COLO668 (cell line): ENCODE results near the gene RGL2.
"Not testable (repeated sequence)": the region's sequence is repeated elsewhere in the genome, so short reads cannot be mapped to it uniquely, and the experiment has no call there.

ENCODE experiments used
- DNase-seq: peaks from one replicate; lab custom pipeline; 2025; ENCODE audit not compliant: unreplicated experiment; lab: John Stamatoyannopoulos, UW

RGL2 gene

DNA sequence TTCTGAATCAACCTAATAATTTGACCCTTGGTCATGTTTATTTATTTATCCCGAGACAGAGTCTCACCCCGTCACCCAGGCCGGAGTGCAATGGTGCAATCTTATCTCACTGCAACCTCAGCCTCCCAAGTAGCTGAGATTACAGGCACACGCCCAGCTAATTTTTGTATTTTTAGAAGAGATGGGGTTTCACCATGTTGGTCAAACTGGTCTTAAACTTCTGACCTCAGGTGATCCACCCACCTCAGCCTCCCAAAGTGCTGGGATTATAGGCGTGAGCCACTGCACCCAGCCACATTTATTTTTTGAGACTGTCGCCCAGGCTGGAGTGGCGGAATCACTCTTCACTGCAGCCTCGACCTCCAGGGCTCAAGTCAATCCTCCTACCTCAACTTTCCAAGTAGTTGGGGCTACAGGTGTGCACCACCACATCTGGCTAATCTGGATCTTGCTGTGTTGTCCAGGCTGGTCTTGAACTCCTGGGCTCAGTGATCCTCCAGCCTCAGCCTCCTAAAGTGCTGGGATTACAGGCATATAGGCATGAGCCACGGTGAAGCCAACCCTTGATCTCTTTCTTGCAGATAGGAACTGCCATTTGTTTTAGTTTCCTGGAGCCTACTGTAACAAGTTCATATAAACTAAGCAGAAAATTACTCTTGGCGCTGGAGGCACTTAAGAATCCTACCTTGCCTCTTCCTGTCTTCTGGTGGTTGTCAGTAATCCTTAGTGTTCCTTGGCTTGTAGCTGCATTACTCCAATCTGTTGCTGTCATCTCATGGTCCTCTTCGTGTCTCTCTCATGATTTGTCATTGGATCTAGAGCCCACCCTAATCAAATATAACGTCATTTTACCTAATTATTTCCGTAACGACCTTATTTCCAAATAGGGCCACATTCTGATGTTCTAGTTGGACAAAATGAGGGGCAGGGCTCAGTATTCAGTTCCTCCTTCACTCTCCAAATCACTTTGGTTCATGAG lies 24.5 kb downstream of the RGL2 start:
- no peak for DNase-seq

DNA sequence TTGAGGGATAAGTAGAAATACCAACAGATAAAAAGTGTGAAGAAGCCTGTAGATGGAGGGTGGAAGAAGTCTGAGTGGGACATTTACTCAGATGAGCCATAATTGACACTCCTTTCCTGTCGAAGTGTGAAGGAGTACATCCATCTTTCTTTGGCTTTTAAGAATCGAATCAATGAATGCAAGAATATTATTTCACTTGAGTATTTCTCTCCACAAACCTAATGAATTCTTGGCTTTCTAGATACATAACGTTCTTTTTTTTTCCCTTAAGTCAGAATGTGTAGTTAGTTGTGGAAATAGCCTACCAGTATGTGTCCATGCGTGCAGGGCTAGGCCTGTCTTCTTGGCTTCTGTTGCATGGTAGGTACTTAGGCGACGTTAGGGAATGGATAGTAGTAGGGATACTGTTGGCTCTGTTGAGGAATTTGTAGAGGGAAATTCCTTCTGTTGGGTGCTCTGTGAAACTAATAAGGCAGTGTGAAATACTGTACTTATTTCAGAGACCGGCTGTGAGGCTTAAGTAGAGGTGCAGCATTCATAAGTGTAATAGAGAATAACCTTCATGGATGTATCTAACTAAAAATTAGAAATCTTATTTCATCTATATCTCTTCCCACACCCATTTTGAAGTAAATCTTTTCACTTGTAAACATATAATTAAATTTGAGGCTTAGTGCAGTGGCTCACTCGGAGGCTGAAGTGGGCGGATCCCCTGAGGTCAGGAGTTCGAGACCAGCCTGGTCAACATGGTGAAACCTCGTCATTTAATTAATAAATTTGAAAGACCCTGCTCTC lies 25.4 kb downstream of the RGL2 start:
- DNase-seq = no peak

DNA sequence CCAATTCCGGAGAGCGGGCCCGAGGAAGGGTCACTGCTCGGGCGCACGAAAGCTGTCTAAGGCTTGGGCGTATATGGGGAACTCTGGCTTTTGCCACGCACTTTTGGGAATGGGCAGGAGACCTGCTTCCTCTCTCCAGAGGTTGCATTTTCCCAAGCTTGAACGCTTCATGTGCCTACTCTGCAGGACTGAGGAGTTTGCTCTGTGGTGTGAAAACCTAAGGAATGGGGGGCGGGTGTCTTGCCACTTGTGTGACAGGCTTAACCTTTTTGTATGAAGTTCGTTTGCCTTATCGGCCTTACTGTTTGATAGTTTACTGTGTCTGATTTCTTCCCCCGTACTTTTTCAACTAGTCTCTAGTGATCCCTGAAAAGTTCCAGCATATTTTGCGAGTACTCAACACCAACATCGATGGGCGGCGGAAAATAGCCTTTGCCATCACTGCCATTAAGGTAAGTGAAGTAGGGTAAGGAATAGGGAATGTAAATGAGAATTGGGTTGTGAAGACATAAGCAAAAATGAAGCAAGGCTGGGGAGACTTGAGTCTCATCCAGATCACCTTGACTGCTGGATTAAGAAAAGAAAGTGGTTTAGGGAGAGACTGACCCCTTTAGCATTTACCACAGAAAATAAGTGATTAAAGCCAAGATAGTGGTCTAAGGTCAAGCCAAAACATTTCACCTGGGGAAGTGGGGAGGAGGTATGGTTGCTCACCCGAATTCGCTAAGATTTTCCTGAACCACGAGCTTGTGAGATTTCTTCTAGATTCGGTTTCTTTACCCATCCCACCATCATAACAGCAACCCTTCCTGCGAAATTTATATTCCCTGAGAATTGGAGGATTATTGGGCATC lies 26.2 kb downstream of the RGL2 start:
- no peak for DNase-seq

DNA sequence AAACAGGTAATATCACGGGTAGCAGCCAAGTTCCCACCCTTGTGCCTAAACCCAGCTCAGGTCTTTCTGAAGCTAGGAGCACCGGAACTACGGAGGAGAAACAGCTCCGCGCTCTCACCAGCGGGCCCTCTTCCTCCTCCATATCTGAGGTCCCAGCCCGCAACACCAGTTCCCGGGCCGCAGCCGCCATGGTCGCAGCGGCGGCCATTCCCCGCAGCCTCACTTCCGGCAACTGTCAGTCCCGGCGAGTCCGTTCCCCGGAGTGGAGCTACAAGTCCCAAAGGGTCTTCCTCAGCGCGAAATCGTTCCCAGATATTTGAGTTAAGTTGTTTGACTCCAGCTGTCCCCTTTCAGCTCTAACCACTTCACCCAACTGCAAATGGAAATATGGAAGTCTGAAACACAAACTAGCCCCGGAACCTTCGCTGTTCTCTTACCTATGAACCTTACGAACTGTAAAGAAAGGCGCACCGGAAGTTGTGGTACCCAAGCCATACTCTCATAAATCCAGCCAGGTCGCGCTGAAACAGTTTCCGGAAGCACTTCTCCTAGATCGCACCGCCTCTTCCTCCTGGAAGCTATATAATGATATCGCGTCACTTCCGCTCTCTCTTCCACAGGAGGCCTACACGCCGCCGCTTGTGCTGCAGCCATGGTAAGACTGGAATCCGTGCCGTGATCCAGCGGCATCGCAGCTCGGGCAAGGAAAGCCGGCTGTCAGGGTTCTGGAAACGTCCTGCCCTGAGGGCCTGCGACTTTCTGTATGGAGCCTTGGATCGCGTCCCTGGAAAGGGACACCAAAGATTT lies 27.1 kb downstream of the RGL2 start, which contains the start of the genes RPS18 and VPS52:
Gene RPS18 (plus strand): TSS at position 608 of the 807 bp plus-strand sequence. CDS start 45 bp downstream, at position 653.
Gene VPS52 (minus strand): TSS at position 409 of the 807 bp plus-strand sequence. CDS start 201 bp downstream, at position 208.
- peak; percentile 87 for DNase-seq

DNA sequence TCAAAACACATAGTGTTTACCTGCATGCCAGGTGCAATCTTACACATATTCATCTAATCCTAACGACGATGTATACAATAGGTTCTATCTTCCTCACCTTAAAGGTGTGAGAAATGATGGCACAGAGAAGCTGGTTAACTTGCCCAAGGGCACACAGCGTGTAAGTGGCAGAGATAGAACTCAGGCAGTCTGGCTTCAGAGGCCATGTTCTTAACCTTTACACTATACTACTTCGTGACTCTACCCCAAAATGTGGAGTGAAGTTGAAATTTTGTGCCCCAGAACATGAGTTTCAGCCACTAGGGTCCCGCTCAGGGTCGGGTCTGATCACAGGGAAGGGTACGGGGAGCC lies 27.6 kb downstream of the RGL2 start:
- DNase-seq = peak; percentile 25

DNA sequence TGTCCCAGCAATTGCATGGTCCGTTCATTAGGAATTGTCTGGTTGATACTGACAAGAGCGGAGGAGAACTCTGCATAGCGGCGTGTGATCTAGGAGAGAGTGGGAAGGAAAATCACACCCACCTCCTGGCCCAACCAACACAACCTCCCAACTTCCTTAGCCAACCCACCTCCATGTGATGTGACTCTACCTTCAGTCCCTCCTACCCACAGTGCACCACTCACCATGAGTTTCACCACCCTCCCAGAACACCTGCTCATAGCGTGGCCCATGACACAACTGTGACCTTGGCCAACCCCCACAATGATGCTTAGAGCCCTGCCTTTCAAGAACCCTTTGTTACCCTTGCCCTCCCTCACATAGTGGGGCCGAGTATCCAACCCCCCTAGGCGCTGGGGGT lies 34.7 kb downstream of the RGL2 start:
- no peak for DNase-seq

DNA sequence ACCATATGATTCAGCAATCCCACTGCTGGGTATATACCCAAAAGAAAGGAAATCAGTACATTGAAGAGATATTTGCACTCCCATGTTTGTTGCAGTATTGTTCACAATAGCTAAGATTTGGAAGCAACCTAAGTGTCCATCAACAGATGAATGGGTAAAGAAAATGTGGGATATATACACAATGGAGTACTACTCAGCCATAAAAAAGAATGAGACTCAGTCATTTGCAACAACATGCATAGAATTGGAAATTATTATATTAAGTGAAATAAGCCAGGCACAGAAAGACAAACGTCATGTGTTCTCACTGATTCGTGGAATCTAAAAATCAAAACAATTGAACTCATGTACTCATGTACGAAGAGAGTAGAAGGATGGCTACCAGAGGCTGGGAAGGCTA lies 36.3 kb downstream of the RGL2 start:
- DNase-seq = not testable (repeated sequence)

DNA sequence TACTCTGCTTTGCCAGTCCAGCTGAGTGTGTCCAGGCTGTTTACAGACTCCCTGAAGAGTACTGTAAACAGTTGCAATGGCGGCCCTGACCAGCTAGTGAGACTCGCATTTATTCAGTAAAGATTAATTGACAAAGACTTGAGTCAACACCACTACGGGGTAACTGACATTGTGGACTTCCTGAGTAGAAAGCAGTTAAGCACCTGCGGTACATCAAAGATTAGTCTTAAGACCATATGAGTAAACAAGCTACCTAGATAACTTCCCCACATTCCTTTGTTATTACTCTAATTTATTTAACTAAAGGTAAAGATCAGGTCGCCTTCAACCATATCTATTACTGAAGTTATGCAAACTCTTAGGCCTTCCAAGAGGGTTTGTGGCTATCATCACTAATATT lies 39.7 kb downstream of the RGL2 start:
- DNase-seq = no peak

DNA sequence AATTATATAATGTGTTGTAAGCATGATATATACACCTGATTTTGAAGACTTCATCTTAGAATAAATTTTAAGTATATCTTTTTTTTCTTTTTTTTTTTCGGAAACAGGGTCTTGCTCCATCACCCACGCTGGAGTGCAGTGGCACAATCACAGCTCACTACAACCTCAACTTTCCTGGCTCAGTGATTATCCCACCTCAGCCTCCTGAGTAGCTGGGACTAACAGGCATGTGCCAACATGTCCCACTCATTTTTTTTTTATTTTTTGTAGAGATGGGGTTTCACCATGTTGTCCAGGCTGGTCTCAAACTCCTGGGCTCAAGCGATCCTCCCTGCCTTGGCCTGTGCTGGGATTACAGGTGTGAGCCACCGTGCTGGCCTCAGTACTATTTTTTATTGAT lies 44.2 kb downstream of the RGL2 start:
- no peak for DNase-seq

DNA sequence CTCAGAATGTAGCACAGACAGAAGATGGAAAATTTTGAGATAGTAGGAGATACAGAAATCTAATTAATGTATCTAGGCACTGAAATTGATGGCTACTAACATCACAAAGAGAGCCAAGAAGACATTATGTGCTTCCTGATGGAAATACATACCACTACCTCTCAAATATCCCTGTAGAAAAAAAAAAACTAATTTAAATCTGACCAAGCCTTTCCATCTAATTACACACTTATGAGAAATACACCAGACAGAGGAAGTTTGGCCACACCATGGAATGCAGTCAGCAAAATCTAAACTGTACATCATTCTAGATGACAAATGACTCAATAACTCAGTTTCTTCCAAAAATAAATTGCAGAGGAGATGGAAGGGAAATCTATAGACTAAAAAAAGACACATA lies 46.0 kb downstream of the RGL2 start:
- no peak for DNase-seq

DNA sequence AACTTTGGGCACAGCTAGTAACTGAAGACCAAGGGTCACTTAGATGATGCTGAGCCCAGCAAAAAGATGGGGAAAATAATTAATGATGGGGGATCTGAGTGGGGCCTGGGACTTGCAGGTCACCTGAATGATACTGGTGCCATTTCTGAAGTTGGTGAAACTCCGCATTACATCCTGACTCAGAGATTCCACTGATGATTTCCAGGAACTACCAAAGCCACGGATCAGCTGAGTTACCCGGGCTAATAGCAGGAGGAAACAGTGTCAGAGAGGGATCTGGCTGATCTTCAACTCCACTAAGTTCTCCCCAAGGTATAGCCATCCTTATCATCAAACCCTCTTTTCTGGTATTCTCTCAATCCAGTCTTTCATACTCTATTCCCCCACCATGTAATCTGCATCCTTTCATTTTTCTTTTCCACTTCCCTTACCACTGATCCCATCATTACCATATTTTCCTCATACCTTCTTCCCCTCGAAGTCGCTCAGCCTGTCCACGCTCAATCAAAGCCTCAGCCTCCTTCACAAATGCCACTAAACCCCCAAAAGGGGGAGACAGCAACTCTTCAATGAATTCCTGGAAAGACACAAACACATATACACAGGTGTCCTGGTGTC lies 47.2 kb downstream of the RGL2 start:
- no peak for DNase-seq

DNA sequence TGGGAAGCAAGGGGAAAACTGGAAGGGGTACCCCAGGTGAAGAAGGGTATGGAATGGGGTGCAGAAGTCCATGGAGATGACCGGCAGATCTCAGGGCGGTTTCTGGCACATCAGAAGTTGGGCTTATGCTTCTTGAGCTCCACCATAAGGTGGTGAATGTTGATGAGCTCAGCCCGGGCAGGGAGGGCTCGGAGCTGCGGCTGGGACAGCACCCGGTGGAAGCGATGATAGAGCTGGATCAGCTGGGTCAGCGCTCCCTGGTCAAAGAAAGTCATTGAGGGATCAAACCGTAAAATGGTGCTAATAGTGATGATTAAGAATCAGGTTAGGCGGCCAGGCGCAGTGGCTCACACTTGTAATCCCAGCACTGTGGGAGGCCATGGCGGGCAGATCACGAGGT lies 48.0 kb downstream of the RGL2 start:
- DNase-seq = no peak

DNA sequence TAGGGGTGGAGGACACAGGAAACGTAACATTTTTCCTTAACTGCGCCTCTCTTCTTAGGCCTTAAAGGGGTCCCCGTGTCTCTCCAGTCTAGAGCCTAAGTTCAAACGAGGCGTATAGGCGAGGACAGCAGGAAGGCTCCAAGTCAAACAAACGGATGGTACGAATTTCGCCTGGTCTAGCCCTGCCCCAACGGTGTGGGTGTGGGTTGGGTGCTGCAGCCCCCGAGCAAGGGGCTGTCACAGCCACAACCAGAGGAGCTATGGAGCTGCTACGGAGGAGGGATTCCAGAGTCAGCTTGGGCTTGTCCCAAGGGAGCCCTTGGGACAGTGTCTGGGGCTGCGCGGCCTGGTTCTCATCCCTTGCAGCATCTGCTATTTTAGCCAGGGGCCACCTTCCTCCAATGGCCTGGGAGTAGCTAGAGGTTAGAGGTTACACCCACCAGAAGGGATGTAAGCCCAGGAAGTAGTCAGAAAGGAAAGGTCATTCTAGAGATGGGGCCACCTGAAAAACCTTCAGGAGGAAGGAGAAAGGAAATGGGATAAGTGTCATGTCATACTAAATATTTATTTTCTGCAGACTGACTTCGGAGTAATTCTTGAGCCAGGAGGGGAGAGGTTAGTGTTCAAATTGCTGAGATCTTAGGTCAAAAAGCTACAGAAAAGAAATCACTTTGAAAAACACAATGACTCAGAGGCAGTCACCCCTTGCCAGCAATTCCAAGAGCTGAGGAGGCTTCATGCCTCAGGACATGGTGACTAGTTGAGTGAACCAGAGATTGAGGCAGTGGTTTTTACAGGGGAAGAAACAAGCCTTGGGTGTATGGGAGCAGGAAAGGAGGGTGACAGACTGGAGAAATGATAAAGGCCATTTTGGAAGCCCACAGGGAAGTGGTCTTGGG lies 48.8 kb downstream of the RGL2 start:
- DNase-seq = no peak

DNA sequence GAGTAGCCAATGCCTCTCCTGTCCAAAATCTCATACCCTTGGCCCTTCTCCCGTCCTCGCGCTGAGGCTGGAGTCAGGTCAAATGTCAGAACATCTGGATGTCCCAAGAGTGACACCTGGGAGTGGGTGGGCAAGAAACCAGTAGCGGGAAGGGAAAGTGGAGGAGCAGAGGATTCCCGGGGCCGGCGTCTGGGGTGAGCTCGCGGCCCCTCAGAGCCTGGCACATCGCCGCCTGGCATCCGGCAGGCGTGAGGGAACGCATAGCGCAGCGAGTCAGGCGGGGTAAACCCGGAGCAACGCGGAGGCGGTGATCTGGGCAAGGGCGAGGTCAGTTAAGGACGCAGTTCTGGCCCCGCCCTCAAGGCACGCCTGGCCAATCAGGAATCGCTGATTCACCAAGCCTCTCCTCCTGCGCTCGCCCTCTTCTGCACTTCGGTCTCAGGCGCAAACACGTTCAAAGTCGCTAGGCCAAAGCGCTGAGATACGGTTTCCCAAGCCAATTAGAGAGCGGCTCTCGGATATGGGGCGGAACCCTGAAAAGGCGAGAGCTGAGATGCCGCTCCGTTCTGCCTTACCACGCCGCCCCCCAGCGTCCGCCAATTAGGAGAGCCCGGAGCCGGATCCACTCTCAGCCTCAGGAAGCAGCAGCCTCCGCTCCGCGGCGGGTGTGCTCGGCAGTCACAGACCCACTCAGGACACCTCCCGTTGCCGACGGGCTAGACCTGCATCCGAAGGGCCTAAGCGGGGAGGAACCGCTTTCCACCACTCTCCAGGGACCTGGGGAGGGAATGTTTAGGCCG lies 49.6 kb downstream of the RGL2 start:
- DNase-seq = peak; percentile 91

DNA sequence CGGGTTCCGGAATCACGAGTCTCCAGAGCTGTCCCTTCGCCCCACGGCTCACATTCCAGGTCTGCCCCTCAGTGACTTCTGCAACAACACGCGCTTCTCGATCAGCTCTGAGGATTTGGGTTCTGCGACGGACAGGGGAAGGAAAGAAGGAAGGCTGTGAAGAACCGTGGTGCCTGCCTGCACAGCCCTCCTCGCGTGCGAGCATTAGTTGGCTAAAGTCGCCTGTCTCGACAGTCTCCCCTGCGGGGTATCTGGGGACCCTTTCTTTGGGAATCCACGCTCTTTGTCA lies 50.2 kb downstream of the RGL2 start:
- DNase-seq = no peak

DNA sequence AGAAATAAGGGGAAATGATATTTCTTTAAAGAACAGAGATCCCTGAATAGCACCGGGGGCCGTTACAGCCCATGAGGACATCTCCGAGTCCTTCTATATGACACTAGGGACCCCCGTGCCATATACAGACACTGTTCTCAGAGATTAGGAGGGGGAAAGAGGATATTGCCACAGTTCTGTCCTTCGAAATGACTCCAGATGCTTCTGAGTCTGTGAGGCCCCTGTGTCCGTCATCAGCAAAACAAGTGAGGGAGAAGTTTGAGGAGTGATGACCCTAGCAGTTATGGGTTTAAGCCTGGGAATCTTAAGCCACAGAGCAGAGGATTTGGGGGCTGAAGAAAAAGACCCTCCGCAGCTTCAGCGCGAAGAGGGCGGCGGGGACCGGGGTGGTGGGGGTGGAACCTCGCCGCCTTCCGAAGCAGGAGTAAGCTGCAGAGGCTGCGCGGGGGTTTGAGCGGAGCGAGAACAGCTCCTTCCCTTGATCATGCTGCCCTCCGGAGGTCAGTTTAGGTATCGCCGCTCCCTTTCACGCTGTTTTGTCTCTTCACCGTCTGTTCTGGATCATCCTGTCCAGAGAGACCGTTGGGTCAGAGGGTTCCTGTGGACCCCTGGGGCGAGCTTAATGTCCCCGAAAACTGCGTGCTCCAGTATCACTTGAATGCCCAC lies 50.6 kb downstream of the RGL2 start:
- peak; percentile 78 for DNase-seq

DNA sequence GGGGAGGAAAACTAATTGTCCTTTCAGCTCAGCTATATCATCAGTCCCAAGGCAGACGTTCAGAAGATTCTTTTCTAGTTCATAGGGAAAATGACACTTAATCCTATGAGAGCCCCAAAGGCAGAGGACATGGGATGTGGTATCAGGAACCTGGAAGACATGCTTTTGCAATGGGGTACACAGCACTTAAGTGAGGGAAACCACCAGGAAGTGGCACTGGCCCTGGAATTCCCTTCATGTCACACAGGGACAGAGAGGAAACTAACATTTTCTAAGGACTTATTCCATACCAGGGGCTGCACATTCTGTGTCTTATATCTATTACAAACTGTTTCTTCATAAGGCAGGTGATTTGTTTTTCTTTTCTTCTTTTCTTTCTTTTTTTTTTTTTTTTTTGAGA lies 55.3 kb downstream of the RGL2 start:
- no peak for DNase-seq

DNA sequence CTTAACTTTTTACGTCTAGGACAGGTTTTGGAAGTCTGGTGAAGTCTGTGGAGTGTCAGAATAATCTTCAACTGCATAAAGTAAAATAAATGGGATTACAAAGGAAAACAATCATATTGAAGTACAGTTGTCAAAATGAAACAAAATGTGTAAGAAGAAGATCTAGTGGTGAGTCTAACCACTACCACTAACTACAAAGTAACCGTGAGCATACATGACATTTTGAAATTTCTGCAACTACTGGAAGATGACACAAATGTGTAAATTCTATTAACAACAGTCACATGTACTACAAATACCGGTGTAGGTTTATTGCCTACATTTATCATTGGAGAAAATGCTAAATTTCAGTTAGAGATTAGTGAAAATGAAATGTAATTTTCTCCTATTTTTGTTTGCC lies 56.8 kb downstream of the RGL2 start:
- DNase-seq = no peak
